ENCODE measurements around the gene NUMB.

DNA sequence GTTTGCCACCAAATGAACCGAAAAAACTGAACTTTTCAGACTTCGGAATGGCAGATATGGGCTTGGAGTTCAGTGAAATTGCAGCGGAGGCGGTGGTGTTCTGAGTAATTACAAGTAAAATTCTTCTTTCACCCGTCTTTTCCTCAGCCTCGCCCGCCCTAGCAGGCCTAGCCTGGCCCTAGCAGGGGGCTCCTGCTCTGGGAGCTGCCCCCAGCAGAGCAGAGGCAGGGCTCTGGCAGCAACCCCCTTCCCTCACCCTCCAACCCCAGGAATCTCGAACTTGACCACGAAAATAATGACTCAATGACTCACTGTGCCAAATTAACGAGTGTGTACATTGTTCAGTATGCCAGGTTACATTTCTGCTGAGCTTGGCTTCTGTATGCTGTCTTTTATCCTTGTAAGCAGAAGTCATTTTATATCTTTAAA is 219.9 kb downstream of the NUMB start:
- TF ChIP-seq, protein P1, sequence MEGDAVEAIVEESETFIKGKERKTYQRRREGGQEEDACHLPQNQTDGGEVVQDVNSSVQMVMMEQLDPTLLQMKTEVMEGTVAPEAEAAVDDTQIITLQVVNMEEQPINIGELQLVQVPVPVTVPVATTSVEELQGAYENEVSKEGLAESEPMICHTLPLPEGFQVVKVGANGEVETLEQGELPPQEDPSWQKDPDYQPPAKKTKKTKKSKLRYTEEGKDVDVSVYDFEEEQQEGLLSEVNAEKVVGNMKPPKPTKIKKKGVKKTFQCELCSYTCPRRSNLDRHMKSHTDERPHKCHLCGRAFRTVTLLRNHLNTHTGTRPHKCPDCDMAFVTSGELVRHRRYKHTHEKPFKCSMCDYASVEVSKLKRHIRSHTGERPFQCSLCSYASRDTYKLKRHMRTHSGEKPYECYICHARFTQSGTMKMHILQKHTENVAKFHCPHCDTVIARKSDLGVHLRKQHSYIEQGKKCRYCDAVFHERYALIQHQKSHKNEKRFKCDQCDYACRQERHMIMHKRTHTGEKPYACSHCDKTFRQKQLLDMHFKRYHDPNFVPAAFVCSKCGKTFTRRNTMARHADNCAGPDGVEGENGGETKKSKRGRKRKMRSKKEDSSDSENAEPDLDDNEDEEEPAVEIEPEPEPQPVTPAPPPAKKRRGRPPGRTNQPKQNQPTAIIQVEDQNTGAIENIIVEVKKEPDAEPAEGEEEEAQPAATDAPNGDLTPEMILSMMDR (IDR thresholded peaks at IDR 0.05): no peak
- TF ChIP-seq POLR2AphosphoS5 (IDR thresholded peaks at IDR 0.05) (peak; percentile 34), POLR2A (IDR thresholded peaks at IDR 0.05) (no peak)
